HG03064 (cell line): Measurements from ENCODE around the gene NOTCH2.

ENCODE experiments used
- ATAC-seq: cut with Tn5 transposase; IDR thresholded peaks from one replicate; pipeline ENCODE4 v1.9.1; 2021; ENCODE audit warnings: low read depth; ENCODE audit not compliant: unreplicated experiment

Gene NOTCH2

GRCh38 chr1:119948342-119949214 lies 120.9 kb downstream of the NOTCH2 start:
- ATAC-seq: no peak

GRCh38 chr1:119947468-119947867 lies 122.0 kb downstream of the NOTCH2 start:
- no peak for ATAC-seq

- ATAC-seq: no peak
Measured at GRCh38 chr1:119946724-119947123, 122.7 kb downstream of the NOTCH2 start.

GRCh38 chr1:119943216-119943615 lies 126.2 kb downstream of the NOTCH2 start:
- no peak for ATAC-seq

GRCh38 chr1:119941392-119941791 lies 128.1 kb downstream of the NOTCH2 start:
- ATAC-seq: no peak

GRCh38 chr1:119940697-119941096 lies 128.8 kb downstream of the NOTCH2 start:
- ATAC-seq: no peak

- ATAC-seq: no peak
Measured at GRCh38 chr1:119937198-119937597, 132.3 kb downstream of the NOTCH2 start.

- ATAC-seq: no peak
Measured at GRCh38 chr1:119935915-119936314, 133.5 kb downstream of the NOTCH2 start.

GRCh38 chr1:119935373-119935772 lies 134.1 kb downstream of the NOTCH2 start:
- ATAC-seq: no peak

- no peak for ATAC-seq
Measured at GRCh38 chr1:119933397-119933796, 136.1 kb downstream of the NOTCH2 start.

GRCh38 chr1:119929643-119930315 lies 139.7 kb downstream of the NOTCH2 start:
- no peak for ATAC-seq

GRCh38 chr1:119926553-119926952 lies 142.9 kb downstream of the NOTCH2 start:
- no peak for ATAC-seq

- ATAC-seq: no peak
Measured at GRCh38 chr1:119924948-119925898, 144.2 kb downstream of the NOTCH2 start.

- no peak for ATAC-seq
Measured at GRCh38 chr1:119920104-119920968, 149.1 kb downstream of the NOTCH2 start.

- no peak for ATAC-seq
Measured at GRCh38 chr1:119919241-119919640, 150.2 kb downstream of the NOTCH2 start.

GRCh38 chr1:119918301-119918700 lies 151.2 kb downstream of the NOTCH2 start:
- no peak for ATAC-seq

GRCh38 chr1:119917304-119918055 lies 152.0 kb downstream of the NOTCH2 start:
- no peak for ATAC-seq

- ATAC-seq: no peak
Measured at GRCh38 chr1:119915517-119915916, 153.9 kb downstream of the NOTCH2 start.

- ATAC-seq: no peak
Measured at GRCh38 chr1:119914071-119914470, 155.4 kb downstream of the NOTCH2 start.
